Activated CD4-positive, alpha-beta T cell treated with anti-CD3 and anti-CD28 coated beads, Interleukin-2, amount 50 U/mL, for 4 hours (primary cell): ENCODE results near the gene TSHB.
"Not testable (repeated sequence)": the region's sequence is repeated elsewhere in the genome, so short reads cannot be mapped to it uniquely, and the experiment has no call there.

Source experiments
- DNase-seq, 2 experiments: peaks; one replicate each; pipeline ENCODE4 v3.0.0-alpha.2; 2020

Gene TSHB

DNA sequence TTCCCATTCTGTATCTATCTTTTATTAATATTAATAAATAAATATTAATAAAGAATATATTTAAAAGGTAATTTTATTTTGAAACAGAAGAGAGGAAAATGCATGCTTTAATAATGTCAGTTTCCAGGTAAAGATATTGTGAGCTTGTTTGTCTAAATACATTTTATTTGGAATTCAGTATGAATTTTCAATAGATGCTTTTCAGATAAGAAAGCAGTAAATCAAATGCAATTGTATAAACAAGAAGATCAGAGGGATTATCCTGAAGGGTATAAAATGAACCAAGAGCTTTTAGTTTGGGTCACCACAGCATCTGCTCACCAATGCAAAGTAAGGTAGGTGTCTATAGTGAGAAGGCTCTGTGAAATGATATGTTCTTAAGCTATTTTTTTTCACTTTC is at the start of gene TSHB:
Gene TSHB, plus strand, starts transcription at position 301 of the 400 bp plus-strand sequence. CDS start 3,537 bp downstream, outside the sequence.
- no peak for DNase-seq

DNA sequence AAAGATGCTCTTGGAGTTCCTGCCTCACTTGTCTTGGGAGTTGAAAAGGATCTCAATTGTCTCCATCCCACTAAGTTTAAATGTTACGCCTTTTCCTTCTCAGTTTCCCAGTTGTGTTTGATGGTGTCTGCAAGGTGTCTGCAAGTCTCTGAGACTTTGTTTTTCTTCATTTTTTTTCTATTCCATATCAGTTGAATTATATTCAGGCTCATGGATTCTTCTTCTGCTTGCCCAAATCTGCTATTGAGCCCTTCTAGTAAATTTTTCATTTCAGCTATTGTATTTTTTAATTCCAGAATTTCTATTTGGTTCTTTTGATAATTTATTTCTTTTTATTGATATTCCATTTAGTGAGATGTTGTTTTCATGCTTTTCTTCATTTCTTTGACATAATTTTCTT is 47.4 kb upstream of the TSHB start:
- DNase-seq, result no peak

DNA sequence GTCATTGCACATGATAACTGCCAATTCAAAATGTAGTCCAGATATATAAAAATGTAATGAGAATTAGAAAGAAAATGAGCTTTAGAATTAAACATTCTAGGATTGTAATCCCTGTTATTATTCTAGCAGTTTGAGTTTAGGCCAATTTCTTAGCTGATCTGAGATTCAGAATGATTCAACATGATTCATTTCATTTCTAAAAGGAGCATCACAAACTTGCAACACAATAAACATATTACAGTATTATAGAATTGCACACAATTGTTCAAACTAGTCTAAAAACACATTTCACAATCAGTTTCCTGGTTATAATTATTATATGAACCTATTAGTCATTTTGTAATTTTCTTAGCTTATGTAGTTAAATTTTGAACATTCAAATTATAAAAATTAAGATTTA is 43.3 kb upstream of the TSHB start:
- no peak for DNase-seq

DNA sequence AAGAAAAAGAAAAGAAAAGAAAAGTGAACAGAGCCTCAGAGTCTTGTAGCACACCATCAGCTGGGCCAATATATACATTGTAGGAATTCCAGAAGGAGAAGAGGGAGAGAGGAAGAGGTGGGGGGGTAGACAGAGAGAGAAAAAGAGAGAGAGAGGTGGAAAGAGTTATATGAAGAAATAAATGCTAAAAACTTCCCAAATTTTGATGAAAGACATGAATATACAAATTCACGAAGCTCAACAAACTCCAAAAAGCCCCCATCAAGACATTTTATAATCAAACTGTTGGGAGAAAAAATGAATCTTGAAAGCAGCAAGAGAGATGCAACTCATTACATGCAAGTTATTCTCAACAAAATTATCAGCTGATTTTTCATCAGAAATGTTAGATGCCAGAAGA is 41.5 kb upstream of the TSHB start:
- DNase-seq, result no peak

DNA sequence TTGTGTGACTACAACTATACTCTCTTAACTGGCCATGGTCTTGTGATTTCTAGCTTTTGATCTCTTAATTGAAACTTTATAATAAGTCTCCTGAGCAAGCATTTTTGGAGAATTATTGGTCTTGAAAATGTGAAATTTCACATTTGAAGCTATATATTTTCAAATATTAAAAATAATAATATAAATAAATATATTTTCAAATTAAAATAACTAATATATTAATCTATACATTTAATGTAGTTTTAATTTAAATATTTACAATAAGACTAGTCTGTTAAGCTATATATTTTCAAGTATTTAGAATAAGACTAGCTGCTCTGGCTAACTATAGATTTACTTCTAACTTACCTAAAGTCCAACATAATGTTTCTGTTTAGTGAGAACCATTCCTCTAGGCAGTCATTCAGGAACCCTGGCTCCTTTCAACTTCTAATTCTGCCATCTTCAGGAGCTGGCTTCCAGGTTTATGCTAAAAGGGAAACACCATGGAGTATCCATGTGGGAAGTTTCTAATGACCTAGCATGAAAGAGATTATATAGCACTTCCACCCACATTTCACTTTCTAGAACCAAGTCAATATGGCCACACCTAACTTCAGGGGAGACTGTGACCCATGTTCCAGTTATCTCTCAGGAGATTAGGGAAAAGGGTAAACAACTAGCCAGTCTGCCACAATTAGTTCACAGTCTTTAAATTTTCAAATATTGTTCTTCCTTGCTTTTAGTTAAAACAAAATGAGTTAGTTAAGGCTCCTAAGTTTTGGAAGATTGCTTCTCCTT is 31.9 kb upstream of the TSHB start:
- no peak for DNase-seq

DNA sequence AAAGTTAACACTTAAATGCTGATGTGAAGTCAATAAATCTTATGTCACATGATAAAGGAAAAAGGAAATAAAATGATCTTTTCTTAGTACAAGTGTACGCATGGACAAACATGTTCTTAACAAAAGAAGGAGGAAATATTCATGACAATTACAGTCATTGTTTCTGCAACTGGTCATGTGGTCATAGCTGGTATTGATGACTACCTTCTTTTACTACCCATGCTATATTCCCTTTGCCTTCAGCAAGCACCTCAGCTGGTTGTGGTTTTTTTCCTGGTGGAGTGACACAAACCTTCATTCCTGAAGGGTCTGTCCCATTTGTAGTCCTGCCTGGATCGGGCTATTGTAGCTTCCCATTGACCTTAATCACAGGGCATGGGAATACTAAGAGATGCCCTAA is 23.4 kb upstream of the TSHB start:
- no peak for DNase-seq

DNA sequence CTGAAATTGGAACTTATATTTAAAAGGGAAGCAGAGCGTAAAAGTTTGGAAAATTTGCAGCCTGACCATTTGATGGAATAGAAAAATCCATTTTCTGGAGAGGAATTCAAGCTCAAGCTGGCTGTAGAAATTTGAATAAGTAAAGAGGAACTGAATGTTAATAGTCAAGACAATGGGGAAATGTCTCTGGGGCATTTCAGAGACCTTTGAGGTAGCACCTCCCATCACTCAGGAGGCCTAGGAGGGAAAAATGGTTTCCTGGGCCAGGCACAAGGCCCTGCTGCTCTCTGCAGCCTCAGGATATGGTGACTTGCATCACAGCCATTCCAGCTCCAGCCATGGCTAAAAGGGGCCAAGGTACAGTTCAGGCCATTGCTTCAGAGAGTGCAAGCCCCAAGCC is 17.6 kb upstream of the TSHB start:
- no peak for DNase-seq

DNA sequence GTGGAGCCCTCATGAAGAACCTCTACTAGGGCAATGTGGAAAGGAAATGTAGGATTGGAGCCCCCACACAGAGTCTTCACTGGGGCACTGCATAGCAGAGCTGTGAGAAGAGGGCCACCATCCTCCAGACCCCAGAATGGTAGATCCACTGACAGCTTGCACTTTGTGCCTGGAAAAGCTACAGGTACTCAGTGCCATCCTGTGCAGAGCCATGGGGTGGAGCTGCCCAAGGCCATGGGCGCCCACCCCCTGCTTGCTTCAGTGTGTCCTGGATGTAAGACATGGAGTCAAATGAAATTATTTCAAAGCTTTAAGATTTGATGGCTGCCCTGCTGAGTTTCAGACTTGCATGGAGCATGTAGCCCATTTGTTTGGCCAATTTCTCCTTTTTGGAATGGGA is 17.2 kb upstream of the TSHB start:
- DNase-seq, result no peak

DNA sequence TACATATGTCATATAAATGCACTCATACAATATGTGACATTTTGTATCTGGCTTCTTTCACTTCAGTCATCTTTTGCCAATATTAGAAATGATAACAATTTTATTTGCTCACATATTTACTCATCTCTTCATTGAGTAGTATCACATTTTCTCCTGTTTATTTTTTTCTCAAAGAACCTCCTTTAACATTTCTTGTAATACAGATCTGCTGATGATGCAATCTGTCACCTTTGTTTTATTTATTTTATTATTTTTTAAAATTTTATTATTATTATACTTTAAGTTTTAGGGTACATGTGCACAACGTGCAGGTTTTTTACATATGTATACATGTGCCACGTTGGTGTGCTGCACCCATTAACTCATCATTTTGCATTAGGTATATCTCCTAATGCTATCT is 15.8 kb upstream of the TSHB start:
- no peak for DNase-seq

DNA sequence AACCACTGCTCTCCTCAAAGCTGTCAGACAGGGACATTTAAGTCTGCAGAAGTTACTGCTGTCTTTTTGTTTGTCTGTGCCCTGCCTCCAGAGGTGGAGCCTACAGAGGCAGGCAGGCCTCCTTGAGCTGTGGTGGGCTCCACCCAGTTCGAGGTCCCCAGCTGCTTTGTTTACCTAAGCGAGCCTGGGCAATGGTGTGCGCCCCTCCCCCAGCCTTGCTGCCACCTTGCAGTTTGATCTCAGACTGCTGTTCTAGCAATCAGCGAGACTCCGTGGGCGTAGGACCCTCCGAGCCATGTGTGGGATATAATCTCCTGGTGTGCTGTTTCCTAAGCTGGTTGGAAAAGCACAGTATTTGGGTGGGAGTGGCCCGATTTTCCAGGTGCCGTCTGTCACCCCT is 10.1 kb upstream of the TSHB start:
- DNase-seq, result not testable (repeated sequence)

DNA sequence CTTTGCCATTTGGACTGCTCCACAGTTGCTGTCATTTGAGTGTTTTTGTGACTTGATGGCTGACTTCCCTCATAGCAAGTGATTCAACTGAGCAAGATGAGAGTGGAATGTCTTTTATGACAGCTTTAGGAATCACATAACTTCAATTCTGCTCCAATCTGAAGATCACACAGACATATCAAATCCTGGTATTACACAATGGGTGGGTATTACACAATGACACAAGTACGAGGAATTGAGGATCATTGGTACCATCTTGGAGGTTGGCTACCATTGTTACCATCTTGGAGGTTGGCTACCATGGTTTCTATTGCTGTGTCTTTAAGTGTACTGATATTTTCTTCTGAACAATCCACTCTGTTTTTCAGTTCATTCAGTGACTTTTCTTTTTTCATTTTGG is 8.5 kb upstream of the TSHB start:
- no peak for DNase-seq

DNA sequence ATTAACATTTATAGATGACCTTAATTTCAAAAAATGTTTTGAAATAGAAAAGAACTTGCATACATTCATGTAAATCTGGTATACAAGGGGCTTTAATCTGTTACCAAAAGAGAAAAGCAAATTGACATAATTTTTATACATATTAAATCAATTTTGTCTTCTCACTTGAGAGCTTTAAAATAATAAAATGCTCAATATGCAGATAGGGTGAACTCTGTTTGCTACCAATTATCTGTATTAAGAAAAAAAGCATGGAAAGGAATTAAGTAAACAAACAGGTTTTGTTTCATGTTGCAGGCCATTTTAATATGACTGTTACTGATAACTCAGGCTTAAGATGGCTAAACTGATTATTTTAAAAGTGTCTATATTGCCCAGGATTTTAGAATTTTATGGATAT is 6.0 kb upstream of the TSHB start:
- no peak for DNase-seq

DNA sequence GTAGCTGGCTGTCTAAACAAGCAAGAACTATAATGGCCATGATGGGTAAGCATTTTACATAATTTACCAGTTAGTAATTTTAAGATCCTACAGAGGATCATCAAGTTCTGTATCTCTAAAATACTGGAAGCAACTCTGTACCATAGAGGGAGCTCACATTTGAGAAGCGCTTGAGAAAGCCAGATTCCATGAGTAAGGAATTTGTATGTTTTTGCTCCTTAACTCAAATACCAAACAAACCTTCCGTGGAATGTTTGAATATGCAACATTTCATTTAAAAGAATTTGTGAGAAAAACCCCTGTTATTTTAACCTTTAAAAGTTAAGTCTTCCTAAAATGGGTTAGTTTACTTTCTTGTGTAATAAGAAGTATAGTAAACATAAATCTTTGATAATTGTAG is 2.0 kb downstream of the TSHB start:
- no peak for DNase-seq

DNA sequence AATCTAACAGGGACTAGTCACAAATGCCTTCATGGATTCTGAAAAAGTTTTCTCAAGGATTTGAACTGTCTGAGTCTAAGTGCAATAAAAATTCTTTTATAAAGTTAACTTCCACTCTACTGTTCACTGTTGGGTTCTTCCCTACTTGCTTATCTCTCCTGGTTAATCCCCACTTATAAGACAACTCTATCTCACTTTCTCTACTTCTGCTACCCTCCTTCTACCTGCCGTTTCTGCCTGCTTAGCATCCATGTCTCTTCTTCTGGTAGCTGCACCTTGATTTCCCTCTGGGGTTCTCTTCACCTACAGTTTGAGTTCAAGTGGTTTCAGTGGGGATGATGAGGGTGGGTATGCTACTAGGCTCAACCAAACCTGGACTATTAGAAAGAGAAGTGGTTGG is 6.0 kb downstream of the TSHB start:
- no peak for DNase-seq

DNA sequence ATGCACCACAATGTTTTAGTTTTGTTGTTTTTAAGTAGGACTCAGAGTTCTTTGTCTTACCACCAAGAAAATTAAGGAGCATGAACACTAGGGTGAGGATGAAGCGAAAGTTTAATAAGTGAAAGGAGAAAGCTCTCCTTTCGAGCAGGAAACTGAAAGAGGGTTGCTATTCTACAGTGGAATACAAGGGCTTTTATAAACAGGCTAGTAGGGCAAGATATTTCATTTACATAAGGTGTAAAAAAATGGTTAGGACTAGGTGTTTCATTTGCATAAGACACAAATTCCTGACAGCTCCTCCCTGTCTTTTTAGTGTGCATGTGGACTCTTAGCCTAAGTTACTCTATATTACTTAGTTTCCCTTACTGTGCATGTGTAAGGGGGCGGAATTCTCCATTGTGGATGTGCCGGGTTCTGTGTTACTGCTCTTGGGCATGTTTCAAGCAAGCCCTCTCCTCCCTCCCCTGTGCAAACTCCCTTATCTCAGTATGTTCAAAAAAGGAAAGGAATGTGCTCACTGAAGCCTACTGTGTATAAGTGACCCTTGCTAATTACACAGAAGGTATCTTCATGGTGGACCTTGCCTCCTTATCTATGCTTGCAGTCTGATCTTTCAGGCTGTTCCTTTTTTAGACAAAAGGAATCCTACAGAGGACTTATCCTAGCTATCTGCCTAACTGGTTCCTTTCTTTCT is 7.3 kb downstream of the TSHB start:
- DNase-seq, result no peak

DNA sequence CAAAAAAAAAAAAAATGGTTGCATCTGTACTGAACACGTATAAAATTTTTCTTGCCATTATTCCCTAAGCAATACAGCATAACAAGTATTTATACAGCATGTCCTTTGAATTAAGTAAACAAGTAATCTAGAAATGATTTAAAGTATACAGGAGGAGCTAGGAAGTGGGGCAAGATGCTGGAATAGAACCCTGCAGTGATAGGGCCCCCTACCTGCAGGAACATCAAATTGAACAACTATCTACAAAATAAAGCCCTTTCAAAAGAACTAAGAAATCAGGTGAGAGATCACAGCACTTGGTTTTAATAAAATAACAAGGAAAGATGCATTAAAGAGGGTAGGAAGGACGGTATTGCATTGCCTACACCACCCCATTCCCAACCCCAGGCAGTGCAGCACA is 10.9 kb downstream of the TSHB start:
- no peak for DNase-seq

DNA sequence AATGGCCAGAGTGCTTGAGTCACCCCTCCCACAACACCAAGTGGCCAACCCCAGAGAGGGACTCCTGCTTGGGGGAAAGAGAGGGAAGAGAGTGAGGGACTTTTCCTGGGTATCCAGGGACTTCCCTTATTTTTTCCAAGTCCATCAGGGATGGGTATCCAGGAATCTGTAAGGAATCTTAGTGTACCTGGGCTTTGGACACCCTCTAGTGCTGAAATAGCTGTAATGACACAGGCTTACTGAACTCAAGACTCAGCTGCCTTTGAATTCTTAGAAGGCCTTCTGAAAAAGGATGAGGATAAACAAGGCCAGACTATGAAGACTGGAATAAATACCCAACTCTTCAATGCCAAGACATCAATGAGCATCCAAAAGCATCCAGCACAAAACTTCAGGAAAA is 12.0 kb downstream of the TSHB start:
- no peak for DNase-seq

DNA sequence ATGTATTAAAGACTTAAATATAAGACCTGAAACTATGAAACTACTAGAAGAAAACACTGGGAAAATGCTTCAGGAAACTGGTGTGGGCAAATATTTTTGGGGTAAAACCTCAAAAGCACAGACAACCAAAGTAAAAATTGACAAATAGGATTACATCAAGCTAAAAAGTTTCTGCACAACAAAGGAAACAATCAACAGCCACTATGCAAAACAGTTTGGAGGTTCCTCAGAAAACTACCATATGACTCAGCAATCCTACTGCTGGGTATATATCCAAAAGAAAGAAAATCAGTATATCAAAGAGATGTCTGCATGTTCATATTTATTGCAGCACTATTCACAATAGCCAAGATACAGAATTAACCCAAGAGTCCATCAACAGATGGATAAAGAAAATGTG is 17.1 kb downstream of the TSHB start:
- DNase-seq, result no peak

DNA sequence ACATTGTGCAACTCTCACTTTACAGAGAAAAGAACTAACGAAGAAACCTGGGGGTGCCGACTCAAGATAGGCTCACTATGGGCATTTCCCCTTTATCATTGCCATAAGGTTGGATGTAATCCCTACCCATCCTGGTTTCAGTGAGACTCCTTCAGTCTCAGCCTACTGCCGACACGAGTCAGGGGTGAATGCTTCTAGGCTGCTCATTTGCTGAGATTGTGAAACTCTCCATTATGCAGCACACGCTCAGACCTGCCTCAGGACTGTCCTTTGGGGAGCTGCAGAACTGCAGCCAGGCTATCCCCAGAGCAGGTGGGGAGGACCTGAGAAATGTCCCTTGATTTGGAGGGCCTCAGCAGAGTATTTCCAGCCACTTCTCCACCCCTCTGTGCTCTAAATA is 22.2 kb downstream of the TSHB start:
- no peak for DNase-seq

DNA sequence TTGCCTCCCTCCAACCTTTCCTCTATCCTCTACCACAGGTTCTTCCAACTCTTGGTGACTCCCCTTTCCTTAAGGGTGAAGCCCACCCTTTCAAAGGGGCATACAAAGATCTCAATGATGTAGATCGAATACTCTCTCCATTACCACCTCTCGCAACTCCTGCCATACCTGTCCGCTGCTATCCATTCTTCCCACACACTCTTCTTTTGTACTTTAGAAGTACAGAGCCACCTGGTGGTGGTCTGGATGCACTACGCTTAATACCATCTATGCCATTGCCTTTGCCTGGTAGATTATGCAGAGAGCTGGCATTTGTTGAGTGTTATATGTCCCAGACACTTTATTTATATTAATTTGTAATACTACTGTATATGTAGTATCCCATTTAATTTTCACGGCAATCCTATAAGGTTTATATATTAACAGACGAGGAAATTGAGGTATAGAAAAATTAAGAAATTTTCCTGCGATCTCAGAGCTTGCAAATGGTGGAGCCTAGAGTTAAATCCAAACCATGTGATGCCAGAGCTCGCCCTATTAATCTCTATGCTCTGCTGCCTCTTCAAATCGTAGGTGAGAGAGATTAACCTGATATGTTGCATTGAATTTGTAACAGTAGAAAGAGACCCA is 22.9 kb downstream of the TSHB start:
- DNase-seq, result peak; percentile 53 to 54

DNA sequence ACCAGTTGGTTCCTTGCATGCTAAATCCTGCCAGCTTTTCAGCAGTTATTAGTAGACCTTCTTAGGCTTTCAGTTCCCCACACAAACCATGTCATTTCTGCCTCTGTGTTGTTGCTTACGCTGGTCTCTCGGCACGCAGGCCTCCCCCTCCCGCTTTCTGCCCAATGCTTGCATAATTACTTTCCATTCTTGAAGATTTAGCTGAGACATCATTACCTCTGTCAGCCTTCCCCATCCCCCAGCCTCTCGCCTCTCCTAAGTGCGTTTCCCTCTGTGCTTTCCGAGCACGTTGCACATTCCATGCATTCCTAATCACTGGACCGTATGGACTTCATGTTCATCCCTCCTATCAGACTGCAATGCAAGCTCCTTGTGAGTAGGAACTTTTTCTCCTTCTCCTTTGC is 26.8 kb downstream of the TSHB start:
- no peak for DNase-seq

DNA sequence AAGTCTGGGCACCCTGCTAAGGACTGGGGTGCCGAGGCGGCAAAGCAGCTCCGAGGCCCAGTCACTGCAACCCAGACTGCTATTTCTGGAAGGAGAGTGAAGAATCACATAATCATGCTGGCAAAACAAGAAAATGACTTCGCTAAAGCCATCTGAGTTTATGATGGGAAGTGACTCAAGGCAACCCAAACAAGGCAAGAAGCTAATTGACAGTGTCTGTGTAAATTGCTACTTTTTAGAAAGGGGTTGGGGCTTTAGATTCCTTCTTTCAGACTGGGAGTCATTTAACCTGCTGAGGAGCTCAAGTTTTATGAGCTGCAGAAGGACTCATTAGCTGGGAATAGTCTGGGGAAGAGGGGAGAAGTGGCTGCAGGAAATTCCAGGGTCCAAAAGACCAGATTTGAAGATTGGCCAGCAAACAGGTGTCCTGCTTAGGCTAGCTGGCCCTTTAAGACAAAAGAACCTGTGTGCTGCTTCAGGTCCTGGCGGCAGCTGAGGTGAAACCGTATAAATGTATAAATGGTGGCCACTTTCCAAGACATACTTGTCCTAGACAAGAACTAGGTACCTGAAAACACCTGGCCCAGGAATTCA is 28.1 kb downstream of the TSHB start:
- DNase-seq, result no peak

DNA sequence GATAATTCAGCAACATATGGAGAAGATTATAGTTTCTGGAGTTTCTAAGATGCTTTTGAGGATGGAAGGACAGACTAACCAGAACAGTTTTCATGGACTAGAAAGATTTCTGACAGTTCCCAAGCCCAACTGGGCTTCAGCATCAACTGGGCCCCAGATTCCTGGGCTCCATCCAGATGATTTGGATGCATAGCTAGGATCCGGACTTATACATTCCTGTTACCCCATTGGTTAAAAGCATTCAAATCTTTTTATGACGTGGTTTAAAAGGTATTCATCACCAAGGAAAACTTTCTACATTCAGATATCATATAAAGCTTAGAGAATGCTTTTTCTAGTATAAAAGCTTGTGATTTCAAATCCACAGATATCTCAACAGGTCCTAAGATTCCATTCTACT is 29.7 kb downstream of the TSHB start:
- no peak for DNase-seq

DNA sequence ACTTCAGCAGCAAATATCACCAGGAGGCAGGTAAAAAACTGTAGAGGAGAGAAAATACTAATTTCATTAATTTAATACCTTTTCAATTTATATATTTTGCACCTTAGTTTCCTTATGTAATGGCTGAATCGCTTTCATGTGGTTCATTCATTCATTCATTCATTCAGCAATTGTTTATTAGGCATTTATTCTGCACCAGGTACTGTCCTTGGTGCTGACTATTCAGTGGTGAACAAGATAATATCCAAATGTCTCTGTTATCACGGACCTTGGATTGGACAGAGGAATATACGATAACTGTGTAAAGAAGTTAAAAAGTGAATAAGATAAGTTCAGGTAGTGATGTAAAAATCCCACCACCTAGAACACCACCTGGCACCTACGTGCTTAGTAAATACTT is 30.9 kb downstream of the TSHB start:
- DNase-seq, result no peak
